Adrenal gland (tissue), 12 donors: Measurements from ENCODE around the gene MVB12B. TPM values are rescaled to one million over a fixed set of nuclear protein-coding genes. Genes with fewer than 3 reads are reported as not detected.

ENCODE experiments used
- DNase-seq, 7 donors: peaks; one replicate each; pipeline ENCODE4 v3.0.0-alpha.2; 2019 to 2020
- H3K27ac ChIP-seq, 5 donors: fragments of 200-600 bp; sonication (generic) in 4 of 5; 1 replicate in 3 of 5; 2 replicates in 2 of 5; pipeline versions ENCODE4 v1.5.1 to v1.8.0; 2016 to 2020; ENCODE audit warnings: mild to moderate bottlenecking in 1 of 5
- H3K27me3 ChIP-seq: fragments of 200-600 bp; 2 replicates; pipeline ENCODE4 v1.8.0; 2021
- H3K36me3 ChIP-seq, 2 donors: fragments of 200-600 bp; replicated peaks in 1 of 2; 1 replicate in 1 of 2; 2 replicates in 1 of 2; pipeline versions ENCODE4 v1.5.1 to v1.8.0; 2018 to 2022
- H3K4me1 ChIP-seq, 2 donors: fragments of 200-600 bp; replicated peaks in 1 of 2; 1 replicate in 1 of 2; 2 replicates in 1 of 2; pipeline versions ENCODE4 v1.5.1 to v1.8.0; 2018 to 2021
- H3K4me3 ChIP-seq, 4 donors: fragments of 200-600 bp; sonication (generic) in 3 of 4; one replicate each; pipeline ENCODE4 v1.5.1; 2016 to 2018
- H3K9me3 ChIP-seq, 3 donors: fragments of 200-600 bp; sonication (generic) in 1 of 3; replicated peaks in 1 of 3; 1 replicate in 2 of 3; 2 replicates in 1 of 3; pipeline versions ENCODE4 v1.5.1 to v1.8.0; 2016 to 2021
- POLR2A ChIP-seq, 2 donors: fragments of 450-650 bp; IDR thresholded peaks; one replicate each; pipeline ENCODE4 v1.6.1; 2017; ENCODE audit warnings: antibody characterized with exemption in 2 of 2, mild to moderate bottlenecking in 2 of 2, moderate library complexity in 1 of 2
- WGBS, 4 donors: extraction: QIAGEN DNeasy Blood & Tissue Kit in 2 of 4; methylation state at CpG; one replicate each; pipeline versions ENCODE4 v1.1.5 to v1.1.7; 2013 to 2017; 5-methylcytosine and 5-hydroxymethylcytosine counted together
- intact Hi-C, 2 donors: fragments of 100-400 bp; cut with DNase I; formaldehyde crosslinking; loops; one replicate each; pipeline versions ENCODE4 v1.14.1 to v1.15.0; 2022 to 2023
- polyA plus RNA-seq, 3 donors: library from polyadenylated mRNA; stranded (reverse); fragments of 200-250 nt in 2 of 3; fragments of 350-450 nt in 1 of 3; fragmentation: Illumina TruSeq in 1 of 3; extraction: RNeasy Lipid Tissue Mini Kit (QIAGEN cat#74804) in 1 of 3; gene quantifications; one replicate each; pipeline ENCODE4 v1.2.3, GENCODE V29; 2013 to 2014
- total RNA-seq, 9 donors: library from RNA; depleted of rRNA in 4 of 9; stranded (reverse); fragments of >200 nt in 4 of 9; fragments of 120-200 nt in 1 of 9; fragmentation: NEBNext Ultra II Directional in 1 of 9; extraction: Animal tissue kit (Norgen Biotek cat#: 25700) in 1 of 9; gene quantifications; one replicate each; pipeline versions ENCODE4 v1.1.0 to v1.2.4, GENCODE V29; 2013 to 2023
- TF ChIP-seq, protein P1 (sequence below), 6 experiments: fragments of 450-650 bp in 4 of 6; fragments of 200-600 bp in 2 of 6; sonication (generic) in 1 of 6; IDR thresholded peaks; 1 replicate in 5 of 6; 2 replicates in 1 of 6; pipeline versions ENCODE4 v1.5.1 to v1.8.0; 2016 to 2021; ENCODE audit warnings: antibody characterized with exemption in 6 of 6, mild to moderate bottlenecking in 2 of 6, moderate library complexity in 1 of 6
- donor health status: healthy with polysubstance abuse.
- donor health status: Bipolar disorder and iron deficiency.
- donor health status: DM: yes; HTN: yes; CAD: no.
- donor health status: DM: no; HTN: no; CAD: no.
- donor health status: DM: no; HTN: no; CAD: no.
- donor health status: DM: yes; HTN: yes; CAD: no.

MVB12B gene
- total and polyA plus RNA-seq, 12 donors: 3.7 to 20.5 (median 12.8) TPM

DNA sequence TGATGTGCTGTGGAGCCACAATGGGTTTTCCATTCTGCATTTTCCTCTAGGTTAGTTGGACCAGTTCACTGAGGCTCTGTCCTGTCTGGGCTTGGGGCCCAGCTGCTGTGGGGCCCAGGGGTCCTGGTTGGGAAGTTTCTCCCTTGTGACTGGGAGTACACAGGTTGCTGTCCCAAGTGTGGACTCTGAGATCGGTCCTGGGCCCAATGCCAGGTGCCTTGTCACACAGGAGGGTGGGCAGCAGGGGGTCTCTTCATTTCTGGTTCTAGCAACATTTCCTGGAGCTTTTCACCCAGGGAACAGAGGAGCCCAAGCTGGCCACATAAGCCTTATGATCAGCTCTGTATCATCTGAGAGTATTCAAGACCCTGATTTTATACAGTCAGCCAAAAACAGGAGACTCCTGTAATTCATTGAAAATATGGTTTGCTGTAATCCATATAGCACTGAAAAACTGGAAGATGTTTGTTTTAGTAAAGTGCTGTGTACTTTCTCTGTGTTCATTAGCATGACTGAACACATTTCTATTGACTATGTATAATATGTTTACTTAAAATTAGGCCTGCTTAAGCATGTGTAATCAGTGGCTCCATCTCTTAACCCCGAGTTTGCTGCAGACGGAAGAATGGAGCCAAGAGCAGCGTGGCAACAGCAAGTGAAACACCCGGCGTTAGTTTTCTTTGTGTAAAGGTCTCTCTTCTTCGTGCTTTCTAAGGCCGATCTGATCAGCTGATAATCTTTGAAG, 62.5 kb downstream of the MVB12B start:
- TF ChIP-seq, protein P1, sequence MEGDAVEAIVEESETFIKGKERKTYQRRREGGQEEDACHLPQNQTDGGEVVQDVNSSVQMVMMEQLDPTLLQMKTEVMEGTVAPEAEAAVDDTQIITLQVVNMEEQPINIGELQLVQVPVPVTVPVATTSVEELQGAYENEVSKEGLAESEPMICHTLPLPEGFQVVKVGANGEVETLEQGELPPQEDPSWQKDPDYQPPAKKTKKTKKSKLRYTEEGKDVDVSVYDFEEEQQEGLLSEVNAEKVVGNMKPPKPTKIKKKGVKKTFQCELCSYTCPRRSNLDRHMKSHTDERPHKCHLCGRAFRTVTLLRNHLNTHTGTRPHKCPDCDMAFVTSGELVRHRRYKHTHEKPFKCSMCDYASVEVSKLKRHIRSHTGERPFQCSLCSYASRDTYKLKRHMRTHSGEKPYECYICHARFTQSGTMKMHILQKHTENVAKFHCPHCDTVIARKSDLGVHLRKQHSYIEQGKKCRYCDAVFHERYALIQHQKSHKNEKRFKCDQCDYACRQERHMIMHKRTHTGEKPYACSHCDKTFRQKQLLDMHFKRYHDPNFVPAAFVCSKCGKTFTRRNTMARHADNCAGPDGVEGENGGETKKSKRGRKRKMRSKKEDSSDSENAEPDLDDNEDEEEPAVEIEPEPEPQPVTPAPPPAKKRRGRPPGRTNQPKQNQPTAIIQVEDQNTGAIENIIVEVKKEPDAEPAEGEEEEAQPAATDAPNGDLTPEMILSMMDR (IDR thresholded peaks at IDR 0.05): no peak
- TF ChIP-seq POLR2A (IDR thresholded peaks at IDR 0.05): no peak
- no peak for DNase-seq
- Histone ChIP-seq H3K4me3 (no peak overlapping the region), H3K9me3 (no peaks in the 10 kb centered on the region), H3K27me3 (no peaks in the 10 kb centered on the region), H3K36me3 (no peaks in the 10 kb centered on the region), H3K4me1 (peaks cover 0 to 6% of the 10 kb centered on the region in 2 donors), H3K27ac (no peak overlapping the region)
- 88 to 91% (median 90%) methylated on average over 8 of the region's 8 CpGs for WGBS, 4 donors
- intact Hi-C loops: loop anchor here in 1 of 2 donors (10.0 kb wide), 1 partner anchor 54 kb away; no protein-coding TSS in a partner anchor

- Histone ChIP-seq H3K36me3 (no peaks in the 10 kb centered on the region), H3K4me1 (peaks cover 0 to 6% of the 10 kb centered on the region in 2 donors), H3K27me3 (no peaks in the 10 kb centered on the region), H3K4me3 (no peak overlapping the region), H3K27ac (peak overlapping the region in 3 of 5 donors; percentile 26 to 76 (median 53)), H3K9me3 (no peaks in the 10 kb centered on the region)
- WGBS, 4 donors: 79 to 84% (median 82%) methylated on average over 2 of the region's 2 CpGs
- TF ChIP-seq, protein P1 (IDR thresholded peaks at IDR 0.05): no peak
- no peak for TF ChIP-seq POLR2A (IDR thresholded peaks at IDR 0.05)
- no peak for DNase-seq
- intact Hi-C loops: loop anchor here in 1 of 2 donors (10.0 kb wide), 1 partner anchor 55 kb away; no protein-coding TSS in a partner anchor
These were observed 63.4 kb downstream of the MVB12B start for GRCh38 chr9:126389992-126390391.

GRCh38 chr9:126390923-126391322, 64.3 kb downstream of the MVB12B start:
- TF ChIP-seq, protein P1 (IDR thresholded peaks at IDR 0.05): no peak
- TF ChIP-seq POLR2A (IDR thresholded peaks at IDR 0.05): no peak
- WGBS, 4 donors: 74 to 85% (median 82%) methylated on average over 9 of the region's 9 CpGs

DNA sequence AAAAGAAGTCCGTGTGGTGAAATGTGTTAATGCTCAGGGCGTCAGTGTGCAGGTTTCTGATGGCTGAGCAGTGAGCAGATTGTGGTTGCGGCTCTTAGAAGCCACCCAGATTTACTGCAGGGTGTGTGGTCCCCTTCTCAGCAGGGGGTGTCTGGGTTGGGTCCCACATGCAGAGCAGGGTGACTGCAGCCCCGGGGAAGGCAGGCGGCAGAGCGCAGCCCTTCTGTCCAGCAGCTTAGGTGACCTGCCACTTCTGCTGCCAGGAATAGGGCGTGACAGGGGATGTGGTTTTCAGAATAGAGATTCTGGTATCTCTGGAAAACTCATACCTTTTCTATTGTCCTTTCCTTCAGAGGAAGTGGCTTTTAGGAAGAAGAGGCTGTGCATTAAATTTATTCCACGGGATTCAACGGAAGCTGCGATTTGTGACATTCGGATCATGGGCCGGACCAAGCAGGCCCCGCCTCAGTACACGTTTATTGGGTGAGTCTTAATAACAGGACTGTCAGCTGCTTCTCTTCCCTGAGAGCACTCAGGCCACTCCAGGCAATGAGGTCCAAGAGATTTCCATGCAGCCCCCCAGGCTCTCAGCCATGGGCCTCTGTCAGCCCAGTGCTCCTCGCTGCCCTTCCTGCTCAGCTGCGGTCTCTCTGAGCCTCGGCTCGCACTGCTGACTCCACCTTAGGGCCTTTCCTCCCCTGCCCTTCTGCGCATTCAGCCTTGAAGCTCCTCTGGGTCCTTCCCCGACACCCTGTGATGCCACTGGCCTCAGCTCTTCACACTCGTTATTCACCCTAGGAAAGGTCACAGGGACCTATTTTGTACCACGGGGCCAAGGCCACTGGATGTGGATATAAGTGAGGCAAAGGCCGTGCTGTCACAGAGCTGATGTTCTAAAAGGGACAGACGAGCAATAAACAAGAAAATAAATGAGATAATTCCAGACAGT, 65.4 kb downstream of the MVB12B start:
- H3K4me1 ChIP-seq: peaks cover 0 to 7% of the 10 kb centered on the region in 2 donors
- H3K4me3 ChIP-seq: no peak overlapping the region
- WGBS, 4 donors: 81 to 87% (median 84%) methylated on average over 23 to 24 of the region's 24 CpGs
- H3K27me3 ChIP-seq: no peaks in the 10 kb centered on the region
- intact Hi-C loops: no loop called here
- H3K9me3 ChIP-seq: no peaks in the 10 kb centered on the region
- peaks cover 0 to 3% of the 10 kb centered on the region in 2 donors for H3K36me3 ChIP-seq
- H3K27ac ChIP-seq: peak overlapping the region in 1 of 5 donors; percentile 45
- no peak for DNase-seq
- TF ChIP-seq POLR2A (IDR thresholded peaks at IDR 0.05): no peak
- TF ChIP-seq, protein P1 (IDR thresholded peaks at IDR 0.05): no peak

More at GRCh38 chr9:126390923-126391322, 64.3 kb downstream of the MVB12B start:
- Histone ChIP-seq H3K9me3 (no peaks in the 10 kb centered on the region), H3K27me3 (no peaks in the 10 kb centered on the region), H3K4me1 (peaks cover 0 to 12% of the 10 kb centered on the region in 2 donors), H3K27ac (peak overlapping the region in 2 of 5 donors; percentile 7 to 53), H3K4me3 (no peak overlapping the region), H3K36me3 (no peaks in the 10 kb centered on the region)
- DNase-seq: peak in 1 of 7 donors; percentile 51
- intact Hi-C loops: no loop called here
